ENCODE results near the gene RGS3. TPM values are rescaled to one million over a fixed set of nuclear protein-coding genes. Genes with fewer than 3 reads are reported as not detected.

Gene RGS3
- total and polyA plus RNA-seq, 2 of the 13 experiments (the other 11 are each of a cell fraction or from before 2014, with no cell fraction given), result 17.1 to 28.8 TPM

GRCh38 chr9:113633782-113634595, 170.5 kb downstream of the RGS3 start (continued):
- peak; percentile 84 for TF ChIP-seq ZNF7 (CRISPR knock-in tag; IDR thresholded peaks at IDR 0.05)
- TF ChIP-seq CREM (IDR thresholded peaks at IDR 0.05), result peak; percentile 8; the same call in 1 of the 2 replicates
- no peak for TF ChIP-seq CREM (CRISPR knock-in tag; IDR thresholded peaks at IDR 0.05)
- peak; percentile 80; the same call in 1 of the 2 replicates for TF ChIP-seq MAFG (CRISPR knock-in tag; IDR thresholded peaks at IDR 0.05)
- peak; percentile 76 for TF ChIP-seq MYC (CRISPR knock-in tag; IDR thresholded peaks at IDR 0.05; ENCODE audit: borderline replicate concordance)
- TF ChIP-seq FOXA1 (IDR thresholded peaks at IDR 0.05), result no peak
- TF ChIP-seq FOXA1 (CRISPR knock-in tag; IDR thresholded peaks at IDR 0.05), result peak; percentile 34; the same call in 1 of the 2 replicates
- TF ChIP-seq FOXK2 (IDR thresholded peaks at IDR 0.05), result peak; percentile 58; the same call in 1 of the 2 replicates
- TF ChIP-seq MED1 (CRISPR knock-in tag; IDR thresholded peaks at IDR 0.05), result peak; percentile 28; the same call in 1 of the 2 replicates
- TF ChIP-seq ARID5B (CRISPR knock-in tag; IDR thresholded peaks at IDR 0.05), result no peak; the same call in 1 of the 2 replicates
- 0 out of 2 replicates have a peak, but pooled peaks have one; percentile 33 for TF ChIP-seq ZNF468 (CRISPR knock-in tag; IDR thresholded peaks at IDR 0.05)
- TF ChIP-seq ZNF335 (CRISPR knock-in tag; IDR thresholded peaks at IDR 0.05), result no peak; the same call in 1 of the 2 replicates
- peak; percentile 81 for TF ChIP-seq ZNF687 (CRISPR knock-in tag; IDR thresholded peaks at IDR 0.05)
- TF ChIP-seq ZNF614 (CRISPR knock-in tag; IDR thresholded peaks at IDR 0.05; ENCODE audit: borderline replicate concordance), result 0 out of 2 replicates have a peak, but pooled peaks have one; percentile 33
- TF ChIP-seq PBX2 (CRISPR knock-in tag; IDR thresholded peaks at IDR 0.05), result 0 out of 2 replicates have a peak, but pooled peaks have one; percentile 5
- TF ChIP-seq PITX1 (CRISPR knock-in tag; IDR thresholded peaks at IDR 0.05), result peak; percentile 69; the same call in 1 of the 2 replicates
- no peak for TF ChIP-seq TIGD3 (CRISPR knock-in tag; IDR thresholded peaks at IDR 0.05; ENCODE audit: borderline replicate concordance)
- no peak for TF ChIP-seq ZNF207 (IDR thresholded peaks at IDR 0.05; ENCODE audit: borderline replicate concordance)
- TF ChIP-seq ZNF781 (CRISPR knock-in tag; IDR thresholded peaks at IDR 0.05; ENCODE audit: borderline replicate concordance, not compliant biosample characterization), result peak; percentile 70
- TF ChIP-seq BHLHE40 (IDR thresholded peaks at IDR 0.05; ENCODE audit: low read length), result peak; percentile 86
